Measurements from ENCODE around the gene PXDN.
"Not testable (repeated sequence)": the region's sequence is repeated elsewhere in the genome, so short reads cannot be mapped to it uniquely, and the experiment has no call there.

Gene PXDN

GRCh38 chr2:1723397-1724042, 20.8 kb downstream of the PXDN start:
- no peak for DNase-seq (ENCODE audit: low read depth in 2 of 2, low spot score in 1 of 2)

- DNase-seq (ENCODE audit: low read depth in 2 of 2, low spot score in 1 of 2): no peak
Observed at GRCh38 chr2:1722692-1723091, 21.6 kb downstream of the PXDN start.

DNA sequence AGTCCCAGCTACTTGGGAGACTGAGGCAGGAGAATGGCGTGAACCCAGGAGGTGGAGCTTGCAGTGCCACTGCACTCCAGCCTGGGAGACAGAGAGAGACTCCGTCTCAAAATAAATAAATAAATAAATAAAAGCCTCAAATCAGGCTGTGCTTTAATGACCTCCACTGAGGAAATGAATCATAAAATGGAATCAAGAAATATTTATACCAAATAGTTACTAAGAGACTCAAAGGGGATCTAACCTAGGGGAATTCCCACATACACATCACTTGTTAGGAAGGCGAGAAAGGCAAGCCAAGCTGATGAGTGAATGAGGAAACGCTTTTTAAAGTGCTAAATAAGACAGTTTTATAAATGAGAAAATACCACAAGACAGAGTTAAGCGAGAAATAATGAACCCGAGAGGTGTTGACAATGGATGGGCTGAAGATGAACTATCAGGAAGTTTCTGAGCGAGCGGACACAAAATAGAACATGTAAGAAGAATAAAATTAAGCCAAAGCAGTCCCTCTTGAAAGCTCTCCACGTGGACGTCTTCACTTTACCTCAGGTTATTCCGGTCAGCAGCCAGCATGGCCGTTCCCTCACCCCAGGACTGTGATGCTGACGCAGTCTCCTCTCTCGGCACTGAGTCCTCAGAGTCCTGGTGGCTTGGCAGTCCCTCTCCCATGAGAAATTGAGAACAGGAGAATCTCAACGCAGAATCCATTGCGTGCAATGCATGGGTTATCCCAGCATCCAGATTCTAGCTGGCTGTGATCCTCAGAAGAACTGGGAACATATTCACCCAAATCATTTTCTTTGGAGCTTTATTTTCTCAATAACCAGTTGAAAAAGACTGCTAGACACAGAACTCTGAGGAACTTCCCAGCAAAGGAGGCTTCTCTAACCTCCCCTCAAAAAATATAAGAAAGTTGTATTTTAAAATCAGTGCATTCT, 22.3 kb downstream of the PXDN start:
- DNase-seq (ENCODE audit: low read depth in 2 of 2, low spot score in 1 of 2): no peak

- DNase-seq (ENCODE audit: low read depth in 2 of 2, low spot score in 1 of 2): no peak
Observed at GRCh38 chr2:1718339-1719220, 25.7 kb downstream of the PXDN start.

- DNase-seq (ENCODE audit: low read depth in 2 of 2, low spot score in 1 of 2): no peak
Observed at GRCh38 chr2:1717113-1717512, 27.2 kb downstream of the PXDN start.

DNA sequence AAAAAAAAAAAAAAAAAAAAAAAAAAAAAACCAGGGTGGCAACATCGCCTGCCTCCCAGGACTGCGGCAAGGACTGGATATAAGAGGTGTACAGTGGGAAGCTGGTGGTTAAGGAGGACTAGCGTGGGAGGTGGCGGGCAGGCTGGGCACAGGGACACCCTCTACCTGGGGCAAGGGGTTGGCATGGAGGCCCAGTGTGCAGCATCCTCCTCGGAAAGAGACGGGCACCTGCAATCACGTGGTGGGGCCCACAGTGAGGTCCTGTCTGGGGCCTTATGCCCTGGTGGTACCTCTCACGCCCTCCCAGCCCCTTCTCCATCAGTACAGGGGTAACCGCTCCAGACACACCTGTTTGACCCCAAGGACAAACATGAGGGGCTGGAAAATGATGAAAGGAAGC, 27.9 kb downstream of the PXDN start:
- no peak for DNase-seq (ENCODE audit: low read depth in 2 of 2, low spot score in 1 of 2)

GRCh38 chr2:1716014-1716305, 28.4 kb downstream of the PXDN start:
- DNase-seq (ENCODE audit: low read depth in 2 of 2, low spot score in 1 of 2): not testable (repeated sequence)

GRCh38 chr2:1715184-1716013, 28.9 kb downstream of the PXDN start:
- no peak for DNase-seq (ENCODE audit: low read depth in 2 of 2, low spot score in 1 of 2)

- DNase-seq (ENCODE audit: low read depth in 2 of 2, low spot score in 1 of 2): no peak
Observed at GRCh38 chr2:1714291-1715064, 29.8 kb downstream of the PXDN start.

DNA sequence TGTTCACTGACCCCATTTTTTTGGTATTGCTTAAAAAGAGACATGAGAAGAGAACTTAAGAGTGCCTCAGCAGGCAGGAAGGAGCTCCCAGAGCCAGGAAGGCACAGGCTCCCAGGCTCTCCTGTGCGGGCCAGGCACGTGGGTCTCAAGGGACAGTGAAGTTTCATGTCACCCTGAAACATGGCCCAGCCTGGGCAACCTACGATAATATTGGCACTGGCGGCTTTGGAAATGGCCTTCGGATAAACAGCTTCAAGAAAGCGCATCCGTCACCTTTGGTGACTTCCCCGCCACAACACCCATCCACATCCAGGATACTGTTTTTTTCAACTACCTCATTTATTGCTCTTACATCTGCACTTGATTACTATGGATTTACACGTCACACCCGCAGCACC, 30.5 kb downstream of the PXDN start:
- DNase-seq (ENCODE audit: low read depth in 2 of 2, low spot score in 1 of 2): no peak

- DNase-seq (ENCODE audit: low read depth in 2 of 2, low spot score in 1 of 2): no peak
Observed at GRCh38 chr2:1713142-1713838, 31.0 kb downstream of the PXDN start.

DNA sequence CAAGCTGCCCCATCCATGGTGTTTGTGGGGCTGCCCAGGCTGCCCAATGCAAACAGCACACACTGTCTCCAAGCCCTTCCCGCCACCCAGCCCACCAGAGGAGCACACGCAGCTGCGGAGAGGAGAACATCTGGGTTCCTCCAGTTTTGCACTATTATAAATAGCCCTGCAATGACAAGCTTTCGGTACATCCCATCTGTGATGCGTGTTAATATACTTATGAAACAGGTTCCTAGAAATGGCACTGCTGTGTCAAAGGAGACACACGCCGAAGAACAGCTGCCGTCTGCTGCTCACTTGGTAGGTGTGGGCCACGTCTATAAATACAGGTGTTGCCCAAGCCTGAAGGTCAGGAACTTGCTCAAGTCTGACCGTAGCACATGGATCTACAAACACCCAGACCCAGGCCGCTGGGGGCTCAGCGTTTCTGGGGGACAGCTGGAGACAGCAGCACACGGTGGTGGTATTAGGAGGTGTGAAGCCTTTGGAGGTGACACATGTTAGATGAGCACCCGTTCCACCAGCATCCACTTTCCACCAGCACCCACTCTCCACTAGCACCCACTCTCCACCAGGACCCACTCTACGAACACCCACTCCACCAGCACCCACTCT, 34.3 kb downstream of the PXDN start:
- no peak for DNase-seq (ENCODE audit: low read depth in 2 of 2, low spot score in 1 of 2)

DNA sequence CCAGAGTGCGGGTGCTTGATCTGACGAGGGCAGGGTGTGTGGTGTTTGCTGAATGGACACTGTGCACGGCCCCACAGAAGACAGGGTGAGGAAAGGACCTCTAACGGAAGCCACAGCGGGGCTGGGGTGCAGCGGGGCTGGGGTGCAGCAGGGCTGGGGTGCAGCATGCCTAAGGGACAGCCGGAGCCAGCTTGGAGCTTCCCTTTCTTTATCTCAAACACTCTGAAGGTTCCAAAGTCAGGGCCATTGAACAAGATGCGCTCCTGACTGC, 35.0 kb downstream of the PXDN start:
- DNase-seq (ENCODE audit: low read depth in 2 of 2, low spot score in 1 of 2): no peak

DNA sequence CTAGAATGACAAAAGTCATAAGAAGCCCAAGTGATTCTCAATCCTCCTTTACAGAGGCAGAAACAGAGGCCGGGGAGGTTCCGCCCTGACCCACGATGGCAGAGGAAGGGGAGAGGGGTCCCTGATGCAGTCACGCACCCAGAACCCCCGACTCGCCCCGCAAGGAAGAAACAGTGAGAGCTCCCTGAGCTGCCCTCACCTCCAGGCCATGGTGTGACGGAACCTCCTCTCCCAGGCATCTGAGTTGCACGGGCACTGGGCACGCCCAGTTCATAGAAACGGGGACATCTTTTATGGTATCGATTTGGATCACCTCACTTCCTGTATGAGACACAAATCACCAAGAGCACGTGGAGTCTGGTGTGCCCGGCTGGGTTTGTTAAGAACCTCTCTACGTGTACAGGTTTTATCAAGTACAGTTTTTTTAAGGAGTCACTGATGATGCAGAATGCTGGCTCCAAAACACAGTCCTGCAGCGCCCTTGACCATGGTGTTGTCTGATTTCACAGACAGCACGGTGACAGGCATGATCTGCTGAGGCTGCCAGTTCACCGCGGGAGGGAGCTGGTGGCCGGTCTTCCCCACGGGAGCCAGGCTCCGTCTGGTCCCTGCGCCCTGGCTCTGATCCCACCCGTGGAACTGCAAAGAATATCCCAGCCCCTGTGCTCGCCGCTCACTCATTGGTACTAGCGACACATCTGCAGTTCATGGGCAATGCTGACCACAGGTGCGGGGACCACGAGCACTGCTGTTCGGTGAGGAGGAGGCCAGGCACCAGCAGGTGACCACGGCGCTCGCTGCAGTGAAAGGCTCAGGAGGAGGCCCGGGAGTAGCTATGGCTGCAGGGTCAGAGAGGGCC, 35.6 kb downstream of the PXDN start:
- no peak for DNase-seq (ENCODE audit: low read depth in 2 of 2, low spot score in 1 of 2)

DNA sequence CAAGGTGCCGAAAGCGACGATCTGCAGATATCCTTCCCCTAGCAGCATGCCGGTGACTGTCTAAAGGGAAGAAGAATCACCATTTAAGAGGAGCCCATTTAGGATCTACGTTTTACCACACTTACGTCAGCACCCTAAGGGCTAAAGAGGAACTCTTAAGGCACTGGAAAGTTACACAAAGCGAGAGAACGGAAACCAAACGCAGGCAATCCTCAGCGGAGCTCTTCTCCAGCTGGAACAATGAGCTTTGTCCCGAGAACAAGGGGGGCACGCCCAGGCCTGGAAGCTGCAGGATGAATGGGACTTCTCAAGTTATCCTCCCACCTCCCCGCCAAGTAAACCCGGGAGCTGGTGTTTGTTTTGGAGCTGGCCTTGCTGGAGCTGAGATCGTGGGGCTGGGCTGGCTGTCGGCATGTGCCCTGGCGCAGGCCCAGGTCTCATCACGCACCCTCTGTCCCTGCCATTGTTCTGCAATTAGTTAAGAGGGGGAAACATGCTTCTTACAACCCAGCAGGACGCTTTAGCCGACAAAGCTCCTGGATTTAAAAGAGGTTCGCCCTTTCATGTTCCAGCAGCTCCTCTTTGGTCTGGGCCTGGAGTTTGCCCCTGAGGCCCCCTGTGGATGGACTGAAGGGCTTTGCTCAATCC, 36.4 kb downstream of the PXDN start:
- no peak for DNase-seq (ENCODE audit: low read depth in 2 of 2, low spot score in 1 of 2)

- not testable (repeated sequence) for DNase-seq (ENCODE audit: low read depth in 2 of 2, low spot score in 1 of 2)
Observed at GRCh38 chr2:1706089-1706841, 38.0 kb downstream of the PXDN start.

DNA sequence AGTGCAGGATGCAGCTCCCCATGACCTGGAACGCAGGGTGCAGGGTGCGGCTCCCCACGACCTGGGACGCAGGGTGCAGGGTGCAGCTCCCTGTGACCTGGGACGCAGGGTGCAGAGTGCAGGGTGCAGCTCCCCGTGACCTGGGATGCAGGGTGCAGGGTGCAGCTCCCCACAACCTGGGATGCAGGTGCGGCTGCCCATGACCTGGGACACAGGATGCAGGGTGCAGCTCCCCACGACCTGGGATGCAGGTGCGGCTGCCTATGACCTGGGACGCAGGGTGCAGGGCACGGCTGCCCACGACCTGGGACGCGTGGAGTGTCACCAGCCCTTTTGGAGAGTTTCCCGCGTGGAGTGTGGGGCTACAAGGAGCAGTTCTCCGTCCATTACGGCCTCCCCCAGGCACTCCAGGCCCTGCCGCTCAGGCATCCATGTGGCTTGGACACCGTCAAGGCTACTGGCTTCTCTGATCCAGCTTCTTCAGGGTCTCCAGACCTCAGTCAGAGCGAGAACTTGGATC, 38.7 kb downstream of the PXDN start:
- no peak for DNase-seq (ENCODE audit: low read depth in 2 of 2, low spot score in 1 of 2)

All from stimulated activated CD8-positive, alpha-beta memory T cell treated with anti-CD3 and anti-CD28 coated beads, Interleukin-4, amount 100 ng/mL, for 1 hour (primary cell).